ENCODE measurements around the gene EIF4G1. TPM values are rescaled to one million over a fixed set of nuclear protein-coding genes. Genes with fewer than 3 reads are reported as not detected.

EIF4G1 gene
- total and polyA plus RNA-seq, 10 of the 15 experiments (the other 5 are each of a cell fraction or from before 2014, with no cell fraction given), result 5.7 to 462 (median 237) TPM

GRCh38 chr3:184361932-184362667, 47.7 kb downstream of the EIF4G1 start:
- RAD21 ChIA-PET (ENCODE audit: unreplicated experiment), result interaction anchor here (0.9 to 1.4 kb wide), 3 partner anchors 10 to 107 kb away, joined by 3 to 7 read pairs (median 3); no protein-coding TSS in a partner anchor
- intact Hi-C loops (cut with micrococcal nuclease; ENCODE audit: unreplicated experiment), result loop anchor here (5.0 kb wide), 1 partner anchor 45 kb away; no protein-coding TSS in a partner anchor
- no peak for TF ChIP-seq CUX1 (IDR thresholded peaks at IDR 0.05; ENCODE audit: insufficient replicate concordance, low read depth, low read length)
- TF ChIP-seq ZBTB40 (IDR thresholded peaks at IDR 0.05; ENCODE audit: borderline replicate concordance), result no peak
- no peak for TF ChIP-seq MEF2B (IDR thresholded peaks at IDR 0.05; ENCODE audit: partially characterized antibody, poor library complexity, severe bottlenecking)
- no peak for TF ChIP-seq JUND (IDR thresholded peaks at IDR 0.05; ENCODE audit: low read depth, low read length)
- no peak for TF ChIP-seq CHD1 (IDR thresholded peaks at IDR 0.05; ENCODE audit: low read depth, low read length)
- no peak for TF ChIP-seq MYB (IDR thresholded peaks at IDR 0.05; ENCODE audit: borderline replicate concordance, low read depth, low read length)
- no peak for TF ChIP-seq ESRRA (IDR thresholded peaks at IDR 0.05; ENCODE audit: low read length)
- TF ChIP-seq MTA2 (IDR thresholded peaks at IDR 0.05; ENCODE audit: low read depth), result no peak
- no peak for TF ChIP-seq BCL3 (IDR thresholded peaks at IDR 0.05; ENCODE audit: borderline replicate concordance, insufficient read depth, low read depth, low read length, poor library complexity, severe bottlenecking)

More at GRCh38 chr3:184361932-184362667, 47.7 kb downstream of the EIF4G1 start:
- CTCF ChIA-PET, result interaction anchor here (0.6 to 2.9 kb wide), 4 partner anchors 9 to 152 kb away, joined by 3 to 10 read pairs (median 4); no protein-coding TSS in a partner anchor
- H3K4me2 ChIP-seq (ENCODE audit: control insufficient read depth, insufficient read depth), result peak overlapping the region; percentile 74
- no TSS peak for BruUV-seq (replicated peaks)
- H3K4me1 ChIP-seq (ENCODE audit: control insufficient read depth, insufficient read depth, low read length), result peaks cover 10% of the 10 kb centered on the region
- SMC1A ChIA-PET (ENCODE audit: uncharacterized antibody, unreplicated experiment), result interaction anchor here (1.7 kb wide), 1 partner anchor 10 kb away, joined by 6 read pairs; no protein-coding TSS in a partner anchor
- peaks cover 0 to 5% of the 10 kb centered on the region in 2 experiments; a peak in 1 of 4 replicates for H3K36me3 ChIP-seq (ENCODE audit: control insufficient read depth in 2 of 2, insufficient read depth in 2 of 2, low read length in 1 of 2)
- POLR2A ChIA-PET, result interaction anchor here (0.5 to 1.0 kb wide), 7 partner anchors 8 to 175 kb away, joined by 3 to 4 read pairs (median 3); no protein-coding TSS in a partner anchor
- H3K27me3 ChIP-seq (replicated peaks in 1 of 2; ENCODE audit: control insufficient read depth in 2 of 2, insufficient read depth in 2 of 2, low read length in 1 of 2), result no peaks in the 10 kb centered on the region; a peak in 1 of 4 replicates
- ATAC-seq (peak; percentile 48), DNase-seq (ENCODE audit: low read depth, low spot score) (no peak), FAIRE-seq (no peak)
- no peaks in the 10 kb centered on the region for H3K9me3 ChIP-seq (replicated peaks; ENCODE audit: control insufficient read depth, insufficient read depth, low read length)
- H3K9ac ChIP-seq (ENCODE audit: control insufficient read depth, insufficient read depth, low read length), result peak overlapping the region; percentile 81
- peak overlapping the region; percentile 67 for H3K4me3 ChIP-seq
- peaks cover 20% of the 10 kb centered on the region for H3K79me2 ChIP-seq (ENCODE audit: control insufficient read depth, insufficient read depth, low read length)
- no peaks in the 10 kb centered on the region for H4K20me1 ChIP-seq (ENCODE audit: control insufficient read depth, insufficient read depth)
- under 1% methylated on average over 37 of the region's 38 CpGs for WGBS (ENCODE audit: insufficient coverage, insufficient replicate concordance, low lambda C conversion rate, missing lambda C conversion rate)
- peak overlapping the region; percentile 87 for H3K27ac ChIP-seq (ENCODE audit: control insufficient read depth, insufficient read depth)
- H2AFZ ChIP-seq (ENCODE audit: control insufficient read depth, low read depth, low read length), result peak overlapping the region; percentile 75
- in situ Hi-C loops (cut with MboI), result no loop called here
